ENCODE results near the gene KIF4A. TPM values are rescaled to one million over a fixed set of nuclear protein-coding genes. Genes with fewer than 3 reads are reported as not detected.

KIF4A gene
- total and polyA plus RNA-seq, 9 of the 15 experiments (the other 6 are each of a cell fraction or from before 2014, with no cell fraction given) = 13.0 to 42.7 (median 35.9) TPM

DNA sequence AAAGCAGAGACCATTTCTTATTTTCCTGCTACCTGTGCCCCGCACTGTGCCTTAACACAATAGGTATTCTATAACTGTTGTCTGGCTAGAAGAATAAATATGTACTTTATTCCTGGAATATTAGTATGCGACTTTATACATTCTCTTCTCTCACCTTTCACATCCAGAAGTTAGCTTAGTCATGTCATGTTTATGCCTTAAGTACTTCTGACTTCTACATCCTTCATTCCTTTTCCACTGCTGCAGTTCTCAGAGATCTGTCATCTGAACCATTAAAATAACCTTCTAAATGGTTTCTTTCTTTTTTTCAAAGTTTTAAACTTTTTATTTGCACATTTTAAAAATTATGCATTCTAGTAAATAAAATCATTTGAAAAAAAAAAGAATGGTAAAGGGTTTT lies 34.4 kb downstream of the KIF4A start:
- no TSS peak for BruUV-seq (replicated peaks)
- no peaks in the 10 kb centered on the region for H3K9me3 ChIP-seq (replicated peaks; ENCODE audit: control insufficient read depth, insufficient read depth, low read depth, low read length)
- no peaks in the 10 kb centered on the region for H3K4me1 ChIP-seq (replicated peaks in 1 of 2; ENCODE audit: control insufficient read depth in 2 of 2, insufficient read depth in 2 of 2, low read length in 2 of 2)
- H2AFZ ChIP-seq (ENCODE audit: low read depth, low read length) = no peak overlapping the region
- in situ Hi-C loops (cut with MboI) = no loop called here
- no peak overlapping the region for H3K4me2 ChIP-seq (ENCODE audit: insufficient read depth, low read length)
- FAIRE-seq (no peak), ATAC-seq (no peak), DNase-seq (ENCODE audit: extremely low read depth in 1 of 4, low spot score in 3 of 4) (no peak)
- 85% methylated on average over 2 of the region's 2 CpGs for WGBS (ENCODE audit: insufficient coverage, low coverage, missing lambda C conversion rate)
- no peaks in the 10 kb centered on the region for H3K27me3 ChIP-seq (ENCODE audit: control insufficient read depth in 2 of 2, insufficient read depth in 2 of 2, low read length in 2 of 2)
- intact Hi-C loops (cut with micrococcal nuclease) = no loop called here
- no peak overlapping the region for H3K4me3 ChIP-seq
- peaks cover 8% of the 10 kb centered on the region; the same call in 2 of the 3 replicates for H3K36me3 ChIP-seq (ENCODE audit: control insufficient read depth, insufficient read depth, low read length)
- CTCF ChIA-PET (ENCODE audit: low intra/inter-chr PET ratio) = no interaction called here
- H3K79me2 ChIP-seq (ENCODE audit: control insufficient read depth, insufficient read depth, low read length) = no peaks in the 10 kb centered on the region
- no peak overlapping the region for H3K9ac ChIP-seq (ENCODE audit: insufficient read depth in 1 of 2, low read depth in 2 of 2, low read length in 2 of 2)
- no peaks in the 10 kb centered on the region for H3K9me1 ChIP-seq (ENCODE audit: control insufficient read depth, insufficient read depth, low read length)
- no peaks in the 10 kb centered on the region for H4K20me1 ChIP-seq (replicated peaks; ENCODE audit: control insufficient read depth, insufficient read depth, low read length)
- POLR2A ChIA-PET = no interaction called here
- no peak overlapping the region for H3K27ac ChIP-seq (ENCODE audit: extremely low read depth, low read depth, low read length)
- TF ChIP-seq LCOR (CRISPR knock-in tag; IDR thresholded peaks at IDR 0.05) = no peak
- no peak for TF ChIP-seq LEF1 (IDR thresholded peaks at IDR 0.05)
- no peak for TF ChIP-seq HMGN3 (IDR thresholded peaks at IDR 0.05; ENCODE audit: borderline replicate concordance, extremely low read depth, insufficient read length, low read depth, low read length)
- no peak for TF ChIP-seq KLF1 (tag; IDR thresholded peaks at IDR 0.05)
- TF ChIP-seq RUNX1 (IDR thresholded peaks at IDR 0.05; ENCODE audit: low read depth) = no peak
- no peak for TF ChIP-seq RAD51 (IDR thresholded peaks at IDR 0.05; ENCODE audit: borderline replicate concordance, low read depth)
- TF ChIP-seq, protein P1, sequence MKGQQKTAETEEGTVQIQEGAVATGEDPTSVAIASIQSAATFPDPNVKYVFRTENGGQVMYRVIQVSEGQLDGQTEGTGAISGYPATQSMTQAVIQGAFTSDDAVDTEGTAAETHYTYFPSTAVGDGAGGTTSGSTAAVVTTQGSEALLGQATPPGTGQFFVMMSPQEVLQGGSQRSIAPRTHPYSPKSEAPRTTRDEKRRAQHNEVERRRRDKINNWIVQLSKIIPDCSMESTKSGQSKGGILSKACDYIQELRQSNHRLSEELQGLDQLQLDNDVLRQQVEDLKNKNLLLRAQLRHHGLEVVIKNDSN (CRISPR knock-in tag; IDR thresholded peaks at IDR 0.05) = no peak
- TF ChIP-seq, protein P2, sequence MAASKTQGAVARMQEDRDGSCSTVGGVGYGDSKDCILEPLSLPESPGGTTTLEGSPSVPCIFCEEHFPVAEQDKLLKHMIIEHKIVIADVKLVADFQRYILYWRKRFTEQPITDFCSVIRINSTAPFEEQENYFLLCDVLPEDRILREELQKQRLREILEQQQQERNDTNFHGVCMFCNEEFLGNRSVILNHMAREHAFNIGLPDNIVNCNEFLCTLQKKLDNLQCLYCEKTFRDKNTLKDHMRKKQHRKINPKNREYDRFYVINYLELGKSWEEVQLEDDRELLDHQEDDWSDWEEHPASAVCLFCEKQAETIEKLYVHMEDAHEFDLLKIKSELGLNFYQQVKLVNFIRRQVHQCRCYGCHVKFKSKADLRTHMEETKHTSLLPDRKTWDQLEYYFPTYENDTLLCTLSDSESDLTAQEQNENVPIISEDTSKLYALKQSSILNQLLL (CRISPR knock-in tag; IDR thresholded peaks at IDR 0.05; ENCODE audit: borderline replicate concordance) = no peak
- no peak for TF ChIP-seq CHD1 (IDR thresholded peaks at IDR 0.05; ENCODE audit: low read length)
- TF ChIP-seq ZNF140 (CRISPR knock-in tag; IDR thresholded peaks at IDR 0.05) = no peak
- TF ChIP-seq BRD9 (IDR thresholded peaks at IDR 0.05; ENCODE audit: low read depth, partially characterized antibody) = no peak
- TF ChIP-seq NR1H2 (CRISPR knock-in tag; IDR thresholded peaks at IDR 0.05) = no peak
- TF ChIP-seq, protein P3, sequence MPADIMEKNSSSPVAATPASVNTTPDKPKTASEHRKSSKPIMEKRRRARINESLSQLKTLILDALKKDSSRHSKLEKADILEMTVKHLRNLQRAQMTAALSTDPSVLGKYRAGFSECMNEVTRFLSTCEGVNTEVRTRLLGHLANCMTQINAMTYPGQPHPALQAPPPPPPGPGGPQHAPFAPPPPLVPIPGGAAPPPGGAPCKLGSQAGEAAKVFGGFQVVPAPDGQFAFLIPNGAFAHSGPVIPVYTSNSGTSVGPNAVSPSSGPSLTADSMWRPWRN (IDR thresholded peaks at IDR 0.05; ENCODE audit: low read depth) = no peak
- no peak for TF ChIP-seq E2F3 (CRISPR knock-in tag; IDR thresholded peaks at IDR 0.05)
- TF ChIP-seq NFRKB (IDR thresholded peaks at IDR 0.05; ENCODE audit: low read depth) = no peak

Measured in K562 (cell line).